HCT116 (cell line): Measurements from ENCODE around the gene PRKRIP1.
"Not testable (repeated sequence)": the region's sequence is repeated elsewhere in the genome, so short reads cannot be mapped to it uniquely, and the experiment has no call there.

Source experiments
- CTCF ChIP-seq, 3 experiments: fragments of 200-600 bp in 1 of 3; sonication (generic) in 1 of 3; IDR thresholded peaks in 2 of 3; conservative IDR thresholded peaks in 1 of 3; 2 replicates each; pipeline ENCODE4 v1.5.1; 2012 to 2017; ENCODE audit warnings: low read depth in 2 of 3, low read length in 2 of 3, antibody characterized with exemption in 1 of 3, borderline replicate concordance in 1 of 3, control low read depth in 1 of 3, mild to moderate bottlenecking in 1 of 3, mixed read lengths in 1 of 3, mixed run types in 1 of 3, moderate library complexity in 1 of 3; ENCODE audit not compliant: insufficient read depth in 1 of 3
- EGR1 ChIP-seq: IDR thresholded peaks from 2 replicates; pipeline ENCODE4 v1.6.1; 2012; ENCODE audit warnings: low read depth
- EZH2 ChIP-seq: fragments of 200-600 bp; sonication (generic); IDR thresholded peaks from 2 replicates; pipeline ENCODE4 v1.6.1; 2017; ENCODE audit warnings: antibody characterized with exemption, mixed run types
- MAX ChIP-seq: IDR thresholded peaks from 2 replicates; pipeline ENCODE4 v1.6.1; 2012
- POLR2A ChIP-seq: IDR thresholded peaks from 2 replicates; pipeline ENCODE4 v1.7.0; 2011; ENCODE audit warnings: borderline replicate concordance; ENCODE audit not compliant: insufficient read depth, insufficient read length; ENCODE audit errors: extremely low read depth
- RAD21 ChIP-seq: IDR thresholded peaks from 2 replicates; pipeline ENCODE4 v1.6.1; 2012; ENCODE audit warnings: low read depth, mild to moderate bottlenecking
- SP1 ChIP-seq: IDR thresholded peaks from 2 replicates; pipeline ENCODE4 v1.6.1; 2012; ENCODE audit warnings: low read depth
- TCF7L2 ChIP-seq: IDR thresholded peaks from 2 replicates; pipeline ENCODE4 v1.7.0; 2011; ENCODE audit warnings: borderline replicate concordance, inconsistent platforms; ENCODE audit not compliant: insufficient read depth, insufficient read length; ENCODE audit errors: extremely low read depth
- YY1 ChIP-seq: IDR thresholded peaks from 2 replicates; pipeline ENCODE4 v1.6.1; 2011; ENCODE audit warnings: low read length, low read depth, moderate library complexity, mild to moderate bottlenecking; ENCODE audit not compliant: insufficient replicate concordance; ENCODE audit errors: extremely low read depth
- ZFX ChIP-seq: fragments of 450-650 bp; IDR thresholded peaks from 2 replicates; pipeline ENCODE4 v1.6.1; 2017
- TF ChIP-seq, protein P1 (sequence below): IDR thresholded peaks from 2 replicates; pipeline ENCODE4 v1.6.1; 2012; ENCODE audit warnings: low read depth

GRCh38 chr7:102370038-102370437 is 26.1 kb upstream of the PRKRIP1 start:
- TF ChIP-seq EZH2; CTCF (IDR thresholded peaks at IDR 0.05 in 2 of 3, conservative IDR thresholded peaks at IDR 0.05 in 1 of 3; ENCODE audit: borderline replicate concordance in 1 of 3, insufficient read depth in 1 of 3, low read depth in 2 of 3, low read length in 2 of 3); POLR2A; TCF7L2; EGR1; RAD21; ZFX; YY1; MAX; SP1: not testable (repeated sequence)
- TF ChIP-seq, protein P1, sequence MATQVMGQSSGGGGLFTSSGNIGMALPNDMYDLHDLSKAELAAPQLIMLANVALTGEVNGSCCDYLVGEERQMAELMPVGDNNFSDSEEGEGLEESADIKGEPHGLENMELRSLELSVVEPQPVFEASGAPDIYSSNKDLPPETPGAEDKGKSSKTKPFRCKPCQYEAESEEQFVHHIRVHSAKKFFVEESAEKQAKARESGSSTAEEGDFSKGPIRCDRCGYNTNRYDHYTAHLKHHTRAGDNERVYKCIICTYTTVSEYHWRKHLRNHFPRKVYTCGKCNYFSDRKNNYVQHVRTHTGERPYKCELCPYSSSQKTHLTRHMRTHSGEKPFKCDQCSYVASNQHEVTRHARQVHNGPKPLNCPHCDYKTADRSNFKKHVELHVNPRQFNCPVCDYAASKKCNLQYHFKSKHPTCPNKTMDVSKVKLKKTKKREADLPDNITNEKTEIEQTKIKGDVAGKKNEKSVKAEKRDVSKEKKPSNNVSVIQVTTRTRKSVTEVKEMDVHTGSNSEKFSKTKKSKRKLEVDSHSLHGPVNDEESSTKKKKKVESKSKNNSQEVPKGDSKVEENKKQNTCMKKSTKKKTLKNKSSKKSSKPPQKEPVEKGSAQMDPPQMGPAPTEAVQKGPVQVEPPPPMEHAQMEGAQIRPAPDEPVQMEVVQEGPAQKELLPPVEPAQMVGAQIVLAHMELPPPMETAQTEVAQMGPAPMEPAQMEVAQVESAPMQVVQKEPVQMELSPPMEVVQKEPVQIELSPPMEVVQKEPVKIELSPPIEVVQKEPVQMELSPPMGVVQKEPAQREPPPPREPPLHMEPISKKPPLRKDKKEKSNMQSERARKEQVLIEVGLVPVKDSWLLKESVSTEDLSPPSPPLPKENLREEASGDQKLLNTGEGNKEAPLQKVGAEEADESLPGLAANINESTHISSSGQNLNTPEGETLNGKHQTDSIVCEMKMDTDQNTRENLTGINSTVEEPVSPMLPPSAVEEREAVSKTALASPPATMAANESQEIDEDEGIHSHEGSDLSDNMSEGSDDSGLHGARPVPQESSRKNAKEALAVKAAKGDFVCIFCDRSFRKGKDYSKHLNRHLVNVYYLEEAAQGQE: not testable (repeated sequence)
